K562 (cell line): Measurements from ENCODE around the gene PRKD1. TPM values are rescaled to one million over a fixed set of nuclear protein-coding genes. Genes with fewer than 3 reads are reported as not detected.

Experiments
- BHLHE40 ChIP-seq: IDR thresholded peaks from 2 replicates; pipeline ENCODE4 v1.6.1; 2011; ENCODE audit warnings: low read length, improper control_type of control experiment
- CBFA2T3 ChIP-seq: fragments of 450-650 bp; IDR thresholded peaks from 2 replicates; pipeline ENCODE4 v1.6.1; 2017
- FUS ChIP-seq: fragments of 200-400 bp; formaldehyde crosslinking; optimal IDR thresholded peaks from 2 replicates; pipeline ENCODE3; 2017; ENCODE audit warnings: low read depth, low read length
- HDAC1 ChIP-seq, 2 experiments: fragments of 450-650 bp; IDR thresholded peaks; 2 replicates each; pipeline ENCODE4 v1.6.1; 2016 to 2017; ENCODE audit warnings: inconsistent platforms in 1 of 2, mild to moderate bottlenecking in 1 of 2, moderate library complexity in 1 of 2
- HDAC2 ChIP-seq: fragments of 450-650 bp; IDR thresholded peaks from 2 replicates; pipeline ENCODE4 v1.6.1; 2016; ENCODE audit warnings: mild to moderate bottlenecking
- HDAC8 ChIP-seq: fragments of 450-650 bp; IDR thresholded peaks from 2 replicates; pipeline ENCODE4 v1.6.1; 2016; ENCODE audit warnings: mild to moderate bottlenecking, missing genetic modification characterization, moderate library complexity, missing compliant biosample characterization
- HLTF ChIP-seq: fragments of 450-650 bp; IDR thresholded peaks from 2 replicates; pipeline ENCODE4 v1.6.1; 2016
- ILK ChIP-seq: fragments of 450-650 bp; IDR thresholded peaks from 2 replicates; pipeline ENCODE4 v1.6.1; 2016; ENCODE audit warnings: missing genetic modification characterization, low read depth, mild to moderate bottlenecking, missing compliant biosample characterization, moderate library complexity, borderline replicate concordance
- MCM7 ChIP-seq, 2 experiments: fragments of 450-650 bp; IDR thresholded peaks; 2 replicates each; pipeline ENCODE4 v1.6.1; 2016 to 2018
- MTA2 ChIP-seq: fragments of 450-650 bp; IDR thresholded peaks from 2 replicates; pipeline ENCODE4 v1.6.1; 2016; ENCODE audit warnings: low read depth
- MTA3 ChIP-seq: fragments of 450-650 bp; formaldehyde crosslinking; IDR thresholded peaks from 2 replicates; pipeline ENCODE4 v1.6.1; 2017; ENCODE audit warnings: mild to moderate bottlenecking, borderline replicate concordance
- RCOR1 ChIP-seq, 2 experiments: IDR thresholded peaks; 2 replicates each; pipeline ENCODE4 v1.6.1; 2012; ENCODE audit warnings: low read depth in 2 of 2, low read length in 2 of 2, borderline replicate concordance in 1 of 2, improper control_type of control experiment in 1 of 2
- TRIM24 ChIP-seq, 2 experiments: fragments of 450-650 bp; IDR thresholded peaks; 2 replicates each; pipeline ENCODE4 v1.6.1; 2016
- ZNF282 ChIP-seq: sonication (generic); formaldehyde crosslinking; IDR thresholded peaks from 2 replicates; pipeline ENCODE4 v1.8.1; 2023; ENCODE audit warnings: missing genetic modification reagents
- ZNF354B ChIP-seq: fragments of 250-450 bp; sonication (Bioruptor Pico); IDR thresholded peaks from 2 replicates; pipeline ENCODE4 v1.4.0; 2020
- ZNF589 ChIP-seq: fragments of 200-800 bp; sonication (Bioruptor generic); IDR thresholded peaks from 2 replicates; pipeline ENCODE4 v1.6.1; 2016; ENCODE audit warnings: low read depth, missing genetic modification characterization, missing compliant biosample characterization
- polyA plus RNA-seq, 8 experiments: library from polyadenylated mRNA; depleted of rRNA in 4 of 8; stranded (reverse) in 5 of 8; unstranded in 3 of 8; fragments of >200 nt; fragmentation: Nextera tagmentation in 2 of 8; fragmentation: Illumina TruSeq in 1 of 8; extraction: Ambion mirVana in 2 of 8; extraction: Trizol in 1 of 8; gene quantifications; 2 replicates each; pipeline versions ENCODE4 v1.2.1 to v1.2.3, GENCODE V29; 2011 to 2014; ENCODE audit warnings: inconsistent platforms in 1 of 8, missing spikeins in 1 of 8
- total RNA-seq, 7 experiments: library from RNA; depleted of rRNA in 6 of 7; stranded (reverse); fragments of >200 nt in 6 of 7; fragmentation: Illumina TruSeq in 2 of 7; extraction: Trizol in 2 of 7; gene quantifications; 2 replicates each; pipeline versions ENCODE4 v1.2.1 to v1.2.3, GENCODE V29; 2011 to 2021; ENCODE audit warnings: low replicate concordance in 1 of 7
- TF ChIP-seq, protein P1 (sequence below): fragments of 250-450 bp; sonication (Bioruptor Pico); IDR thresholded peaks from 2 replicates; pipeline ENCODE4 v1.4.0; 2020; ENCODE audit warnings: mild to moderate bottlenecking, moderate library complexity
- TF ChIP-seq, protein P2 (sequence below): sonication (generic); formaldehyde crosslinking; IDR thresholded peaks from 2 replicates; pipeline ENCODE4 v1.8.1; 2023; ENCODE audit warnings: missing genetic modification reagents, mild to moderate bottlenecking, borderline replicate concordance
- TF ChIP-seq, protein P3 (sequence below): fragments of 450-650 bp; IDR thresholded peaks from 2 replicates; pipeline ENCODE4 v1.6.1; 2016; ENCODE audit warnings: mild to moderate bottlenecking
- TF ChIP-seq, protein P4 (sequence below): fragments of 250-450 bp; sonication (Bioruptor Pico); IDR thresholded peaks from 2 replicates; pipeline ENCODE4 v1.5.0; 2021

PRKD1 gene
- total and polyA plus RNA-seq, 9 of the 15 experiments (the other 6 are each of a cell fraction or from before 2014, with no cell fraction given), result 0.04 to 0.25 (median 0.13) TPM; not detected in 1

DNA sequence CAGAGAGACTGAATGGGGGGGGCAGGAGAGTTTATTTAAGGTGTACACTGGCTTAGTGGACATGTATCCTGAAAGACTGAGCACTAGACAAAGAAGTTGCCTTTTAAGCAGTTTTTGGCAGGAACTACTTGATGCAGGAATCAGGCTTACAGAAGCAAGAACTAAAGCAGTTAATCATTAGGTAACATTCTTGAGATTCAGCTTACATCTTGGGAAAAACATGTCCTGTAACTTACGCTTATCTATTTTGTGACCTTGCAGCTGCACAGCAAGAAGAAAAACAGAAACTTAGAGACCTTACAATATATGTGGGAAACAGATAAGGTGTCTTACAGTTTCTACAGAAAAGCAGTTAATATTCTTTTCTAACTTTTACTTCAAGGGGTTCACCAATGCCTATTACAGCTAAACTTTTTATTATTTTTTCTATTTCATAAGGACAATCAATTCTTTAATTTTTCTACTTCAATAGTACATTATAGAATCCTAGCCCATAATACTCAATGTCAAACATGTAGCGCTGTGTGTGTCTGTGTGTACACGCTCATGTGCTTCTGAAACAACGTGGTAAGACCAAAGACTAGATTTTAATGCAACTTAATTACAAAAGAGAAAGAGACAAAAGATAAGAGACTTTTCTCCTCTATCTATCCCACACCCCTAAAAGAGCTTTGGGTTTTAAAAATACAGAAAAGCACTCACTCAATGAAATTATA, 276.9 kb downstream of the PRKD1 start (continued):
- TF ChIP-seq, protein P1, sequence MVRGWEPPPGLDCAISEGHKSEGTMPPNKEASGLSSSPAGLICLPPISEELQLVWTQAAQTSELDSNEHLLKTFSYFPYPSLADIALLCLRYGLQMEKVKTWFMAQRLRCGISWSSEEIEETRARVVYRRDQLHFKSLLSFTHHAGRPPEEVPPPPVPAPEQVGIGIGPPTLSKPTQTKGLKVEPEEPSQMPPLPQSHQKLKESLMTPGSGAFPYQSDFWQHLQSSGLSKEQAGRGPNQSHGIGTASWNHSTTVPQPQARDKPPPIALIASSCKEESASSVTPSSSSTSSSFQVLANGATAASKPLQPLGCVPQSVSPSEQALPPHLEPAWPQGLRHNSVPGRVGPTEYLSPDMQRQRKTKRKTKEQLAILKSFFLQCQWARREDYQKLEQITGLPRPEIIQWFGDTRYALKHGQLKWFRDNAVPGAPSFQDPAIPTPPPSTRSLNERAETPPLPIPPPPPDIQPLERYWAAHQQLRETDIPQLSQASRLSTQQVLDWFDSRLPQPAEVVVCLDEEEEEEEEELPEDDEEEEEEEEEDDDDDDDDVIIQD (CRISPR knock-in tag), result no peak
- TF ChIP-seq HDAC1 (IDR thresholded peaks at IDR 0.05) (peak in 1 of 2 experiments; percentile 24; a peak in 1 of 4 replicates), HDAC2 (0 out of 2 replicates have a peak, but pooled peaks have one; percentile 37), MCM7 (IDR thresholded peaks at IDR 0.05) (no peak), FUS (no peak), ZNF354B (CRISPR knock-in tag) (no peak), HLTF (no peak), BHLHE40 (no peak), RCOR1 (IDR thresholded peaks at IDR 0.05; ENCODE audit: borderline replicate concordance in 1 of 2, low read depth in 2 of 2, low read length in 2 of 2) (peak in 1 of 2 experiments; percentile 50; a peak in 1 of 4 replicates), ILK (tag) (no peak), MTA3 (no peak), CBFA2T3 (peak; percentile 96), TRIM24 (IDR thresholded peaks at IDR 0.05) (peak; percentile 96), MTA2 (peak; percentile 90), HDAC8 (tag) (no peak), ZNF282 (no peak), ZNF589 (CRISPR knock-in tag) (peak; percentile 43; the same call in 1 of the 2 replicates)
- TF ChIP-seq, protein P2, sequence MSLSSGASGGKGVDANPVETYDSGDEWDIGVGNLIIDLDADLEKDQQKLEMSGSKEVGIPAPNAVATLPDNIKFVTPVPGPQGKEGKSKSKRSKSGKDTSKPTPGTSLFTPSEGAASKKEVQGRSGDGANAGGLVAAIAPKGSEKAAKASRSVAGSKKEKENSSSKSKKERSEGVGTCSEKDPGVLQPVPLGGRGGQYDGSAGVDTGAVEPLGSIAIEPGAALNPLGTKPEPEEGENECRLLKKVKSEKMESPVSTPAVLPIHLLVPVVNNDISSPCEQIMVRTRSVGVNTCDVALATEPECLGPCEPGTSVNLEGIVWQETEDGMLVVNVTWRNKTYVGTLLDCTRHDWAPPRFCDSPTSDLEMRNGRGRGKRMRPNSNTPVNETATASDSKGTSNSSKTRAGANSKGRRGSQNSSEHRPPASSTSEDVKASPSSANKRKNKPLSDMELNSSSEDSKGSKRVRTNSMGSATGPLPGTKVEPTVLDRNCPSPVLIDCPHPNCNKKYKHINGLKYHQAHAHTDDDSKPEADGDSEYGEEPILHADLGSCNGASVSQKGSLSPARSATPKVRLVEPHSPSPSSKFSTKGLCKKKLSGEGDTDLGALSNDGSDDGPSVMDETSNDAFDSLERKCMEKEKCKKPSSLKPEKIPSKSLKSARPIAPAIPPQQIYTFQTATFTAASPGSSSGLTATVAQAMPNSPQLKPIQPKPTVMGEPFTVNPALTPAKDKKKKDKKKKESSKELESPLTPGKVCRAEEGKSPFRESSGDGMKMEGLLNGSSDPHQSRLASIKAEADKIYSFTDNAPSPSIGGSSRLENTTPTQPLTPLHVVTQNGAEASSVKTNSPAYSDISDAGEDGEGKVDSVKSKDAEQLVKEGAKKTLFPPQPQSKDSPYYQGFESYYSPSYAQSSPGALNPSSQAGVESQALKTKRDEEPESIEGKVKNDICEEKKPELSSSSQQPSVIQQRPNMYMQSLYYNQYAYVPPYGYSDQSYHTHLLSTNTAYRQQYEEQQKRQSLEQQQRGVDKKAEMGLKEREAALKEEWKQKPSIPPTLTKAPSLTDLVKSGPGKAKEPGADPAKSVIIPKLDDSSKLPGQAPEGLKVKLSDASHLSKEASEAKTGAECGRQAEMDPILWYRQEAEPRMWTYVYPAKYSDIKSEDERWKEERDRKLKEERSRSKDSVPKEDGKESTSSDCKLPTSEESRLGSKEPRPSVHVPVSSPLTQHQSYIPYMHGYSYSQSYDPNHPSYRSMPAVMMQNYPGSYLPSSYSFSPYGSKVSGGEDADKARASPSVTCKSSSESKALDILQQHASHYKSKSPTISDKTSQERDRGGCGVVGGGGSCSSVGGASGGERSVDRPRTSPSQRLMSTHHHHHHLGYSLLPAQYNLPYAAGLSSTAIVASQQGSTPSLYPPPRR (CRISPR knock-in tag), result no peak
- TF ChIP-seq, protein P3, sequence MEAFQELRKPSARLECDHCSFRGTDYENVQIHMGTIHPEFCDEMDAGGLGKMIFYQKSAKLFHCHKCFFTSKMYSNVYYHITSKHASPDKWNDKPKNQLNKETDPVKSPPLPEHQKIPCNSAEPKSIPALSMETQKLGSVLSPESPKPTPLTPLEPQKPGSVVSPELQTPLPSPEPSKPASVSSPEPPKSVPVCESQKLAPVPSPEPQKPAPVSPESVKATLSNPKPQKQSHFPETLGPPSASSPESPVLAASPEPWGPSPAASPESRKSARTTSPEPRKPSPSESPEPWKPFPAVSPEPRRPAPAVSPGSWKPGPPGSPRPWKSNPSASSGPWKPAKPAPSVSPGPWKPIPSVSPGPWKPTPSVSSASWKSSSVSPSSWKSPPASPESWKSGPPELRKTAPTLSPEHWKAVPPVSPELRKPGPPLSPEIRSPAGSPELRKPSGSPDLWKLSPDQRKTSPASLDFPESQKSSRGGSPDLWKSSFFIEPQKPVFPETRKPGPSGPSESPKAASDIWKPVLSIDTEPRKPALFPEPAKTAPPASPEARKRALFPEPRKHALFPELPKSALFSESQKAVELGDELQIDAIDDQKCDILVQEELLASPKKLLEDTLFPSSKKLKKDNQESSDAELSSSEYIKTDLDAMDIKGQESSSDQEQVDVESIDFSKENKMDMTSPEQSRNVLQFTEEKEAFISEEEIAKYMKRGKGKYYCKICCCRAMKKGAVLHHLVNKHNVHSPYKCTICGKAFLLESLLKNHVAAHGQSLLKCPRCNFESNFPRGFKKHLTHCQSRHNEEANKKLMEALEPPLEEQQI, result peak; percentile 82
- TF ChIP-seq, protein P4, sequence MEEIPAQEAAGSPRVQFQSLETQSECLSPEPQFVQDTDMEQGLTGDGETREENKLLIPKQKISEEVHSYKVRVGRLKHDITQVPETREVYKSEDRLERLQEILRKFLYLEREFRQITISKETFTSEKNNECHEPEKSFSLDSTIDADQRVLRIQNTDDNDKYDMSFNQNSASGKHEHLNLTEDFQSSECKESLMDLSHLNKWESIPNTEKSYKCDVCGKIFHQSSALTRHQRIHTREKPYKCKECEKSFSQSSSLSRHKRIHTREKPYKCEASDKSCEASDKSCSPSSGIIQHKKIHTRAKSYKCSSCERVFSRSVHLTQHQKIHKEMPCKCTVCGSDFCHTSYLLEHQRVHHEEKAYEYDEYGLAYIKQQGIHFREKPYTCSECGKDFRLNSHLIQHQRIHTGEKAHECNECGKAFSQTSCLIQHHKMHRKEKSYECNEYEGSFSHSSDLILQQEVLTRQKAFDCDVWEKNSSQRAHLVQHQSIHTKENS (CRISPR knock-in tag), result no peak
